Measurements from ENCODE around the gene TDP1. TPM values are rescaled to one million over a fixed set of nuclear protein-coding genes. Genes with fewer than 3 reads are reported as not detected.

The TDP1 gene
- total and polyA plus RNA-seq, 2 experiments from 2014 or later = 12.1 to 19.4 TPM

- Histone ChIP-seq H3K4me3 (no peak overlapping the region), H3K79me2 (no peaks in the 10 kb centered on the region), H3K27ac (no peak overlapping the region), H3K4me1 (ENCODE audit: insufficient read depth) (peaks cover 14% of the 10 kb centered on the region), H3K4me2 (no peak overlapping the region), H3K27me3 (peaks cover 75% of the 10 kb centered on the region), H2AFZ (no peak overlapping the region), H3K36me3 (replicated peaks; ENCODE audit: insufficient read depth, low read depth) (no peaks in the 10 kb centered on the region), H4K20me1 (ENCODE audit: insufficient read depth, poor library complexity, severe bottlenecking) (no peaks in the 10 kb centered on the region), H3K9me3 (ENCODE audit: low read depth) (no peaks in the 10 kb centered on the region), H3K9me2 (replicated peaks; ENCODE audit: insufficient read depth) (no peaks in the 10 kb centered on the region)
- TF ChIP-seq EZH2 (IDR thresholded peaks at IDR 0.05; ENCODE audit: borderline replicate concordance) (no peak), EZH2phosphoT487 (IDR thresholded peaks at IDR 0.05; ENCODE audit: low read depth, severe bottlenecking, unreplicated experiment) (no peak), CTCF (IDR thresholded peaks at IDR 0.05; ENCODE audit: poor library complexity) (no peak)
- DNase-seq (ENCODE audit: low spot score) = no peak
- WGBS (ENCODE audit: low lambda C conversion rate, missing lambda C conversion rate) = 57% methylated on average over 8 of the region's 8 CpGs
Measured at GRCh38 chr14:90056826-90057225, 101.1 kb downstream of the TDP1 start.

DNA sequence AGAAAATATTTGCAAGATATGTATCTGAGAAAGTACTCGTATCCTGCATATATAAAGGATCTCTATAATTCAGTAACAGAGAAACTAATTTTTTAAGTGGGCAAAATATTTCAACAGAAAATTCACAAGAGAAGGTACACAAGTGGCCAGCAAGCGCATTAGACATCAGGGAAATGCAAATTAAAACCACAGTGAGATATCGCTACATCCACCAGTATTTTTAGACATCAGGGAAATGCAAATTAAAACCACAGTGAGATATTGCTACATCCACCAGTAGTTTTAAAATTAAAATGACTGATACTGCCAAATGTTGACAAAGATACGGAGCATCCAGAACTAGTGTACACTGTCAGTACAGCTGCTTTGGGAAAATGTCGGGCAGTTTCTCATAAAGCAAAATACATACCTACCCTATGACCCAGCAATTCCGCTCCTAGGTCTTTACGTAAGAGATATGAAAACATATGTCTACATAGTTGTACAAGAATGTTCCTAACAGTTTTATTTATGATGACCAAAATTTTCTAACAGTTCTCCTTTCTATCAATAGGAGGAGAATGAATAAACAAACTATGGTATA is 103.2 kb downstream of the TDP1 start:
- Histone ChIP-seq H3K36me3 (replicated peaks; ENCODE audit: insufficient read depth, low read depth) (no peaks in the 10 kb centered on the region), H3K4me2 (no peak overlapping the region), H3K4me1 (ENCODE audit: insufficient read depth) (peaks cover 22% of the 10 kb centered on the region), H3K9me3 (ENCODE audit: low read depth) (no peaks in the 10 kb centered on the region), H3K79me2 (no peaks in the 10 kb centered on the region), H3K27ac (no peak overlapping the region), H4K20me1 (ENCODE audit: insufficient read depth, poor library complexity, severe bottlenecking) (no peaks in the 10 kb centered on the region), H3K9me2 (replicated peaks; ENCODE audit: insufficient read depth) (no peaks in the 10 kb centered on the region), H3K4me3 (no peak overlapping the region), H3K27me3 (peaks cover 78% of the 10 kb centered on the region), H2AFZ (no peak overlapping the region)
- 97% methylated on average over 7 of the region's 7 CpGs for WGBS (ENCODE audit: low lambda C conversion rate, missing lambda C conversion rate)
- TF ChIP-seq EZH2 (IDR thresholded peaks at IDR 0.05; ENCODE audit: borderline replicate concordance) = no peak
- TF ChIP-seq EZH2phosphoT487 (IDR thresholded peaks at IDR 0.05; ENCODE audit: low read depth, severe bottlenecking, unreplicated experiment) = no peak
- no peak for TF ChIP-seq CTCF (IDR thresholded peaks at IDR 0.05; ENCODE audit: poor library complexity)
- DNase-seq (ENCODE audit: low spot score) = no peak

DNA sequence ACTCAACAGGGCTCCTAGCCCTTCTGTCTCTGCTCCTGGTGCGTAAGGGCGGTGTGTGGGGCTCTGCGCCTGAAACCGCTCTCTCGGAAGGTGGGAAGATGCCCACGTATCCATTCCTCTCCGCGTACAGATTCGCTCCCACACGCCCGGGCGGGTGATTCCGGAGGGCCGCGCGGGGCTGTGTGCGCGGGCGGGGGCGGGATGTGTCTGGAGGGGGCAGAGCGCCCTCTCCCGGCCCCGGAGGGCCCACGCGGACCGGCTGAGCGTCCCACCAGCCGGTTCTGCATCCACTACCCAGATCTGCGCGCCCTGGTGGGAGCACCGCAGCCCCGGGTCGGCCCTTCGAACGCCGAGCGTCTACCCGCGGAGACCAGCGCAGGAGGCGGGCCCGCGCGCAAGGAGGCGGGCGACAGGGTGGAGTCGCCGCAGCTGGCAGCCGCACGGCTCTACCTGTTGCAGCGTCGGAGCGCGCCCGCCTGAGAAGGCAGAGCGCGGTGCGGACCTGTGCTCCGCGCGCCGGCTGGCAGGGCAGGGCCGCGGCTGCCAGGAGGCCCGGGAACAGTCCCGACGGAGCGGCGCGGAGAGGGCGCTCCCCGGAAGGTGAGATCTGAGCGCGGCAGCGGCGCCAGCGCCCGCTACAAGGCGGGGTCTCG is 104.7 kb downstream of the TDP1 start:
- peaks cover 22% of the 10 kb centered on the region for H3K4me1 ChIP-seq (ENCODE audit: insufficient read depth)
- peak overlapping the region; percentile 98 for H3K4me2 ChIP-seq
- WGBS (ENCODE audit: low lambda C conversion rate, missing lambda C conversion rate) = under 1% methylated on average over 62 of the region's 80 CpGs
- H3K9me3 ChIP-seq (ENCODE audit: low read depth) = no peaks in the 10 kb centered on the region
- peak overlapping the region; percentile 61 for H3K4me3 ChIP-seq
- no peak overlapping the region for H3K27ac ChIP-seq
- H4K20me1 ChIP-seq (ENCODE audit: insufficient read depth, poor library complexity, severe bottlenecking) = no peaks in the 10 kb centered on the region
- H2AFZ ChIP-seq = peak overlapping the region; percentile 83
- DNase-seq (ENCODE audit: low spot score) = peak; percentile 70
- no peak for TF ChIP-seq EZH2phosphoT487 (IDR thresholded peaks at IDR 0.05; ENCODE audit: low read depth, severe bottlenecking, unreplicated experiment)
- peak; percentile 64 for TF ChIP-seq CTCF (IDR thresholded peaks at IDR 0.05; ENCODE audit: poor library complexity)
- peak; percentile 74 for TF ChIP-seq EZH2 (IDR thresholded peaks at IDR 0.05; ENCODE audit: borderline replicate concordance)
- H3K79me2 ChIP-seq = no peaks in the 10 kb centered on the region
- peaks cover 84% of the 10 kb centered on the region for H3K27me3 ChIP-seq
- no peaks in the 10 kb centered on the region for H3K9me2 ChIP-seq (replicated peaks; ENCODE audit: insufficient read depth)
- no peaks in the 10 kb centered on the region for H3K36me3 ChIP-seq (replicated peaks; ENCODE audit: insufficient read depth, low read depth)
